K562 (cell line): ENCODE results near the gene ADCY1. TPM values are rescaled to one million over a fixed set of nuclear protein-coding genes. Genes with fewer than 3 reads are reported as not detected.

Source experiments
- ATAC-seq: fragments of 200-7000 bp; cut with Tn5 transposase; 3 replicates; pipeline ENCODE4 v1.9.1; 2020; ENCODE audit warnings: moderate library complexity
- BruUV-seq: library from RNA; stranded (reverse); fragments of 400-500 nt; replicated peaks from 2 replicates; lab custom pipeline; 2021; lab: Mats Ljungman, UMichigan
- CTCF ChIA-PET: fragments of 300-600 bp; formaldehyde crosslinking; extraction: SDS; loops from one replicate; lab custom pipeline; 2021; ENCODE audit warnings: low intra/inter-chr PET ratio; lab: Yijun Ruan, JAX
- POLR2A ChIA-PET: fragments of 300-600, 350-650 bp; sonication (Branson Sonifier 250); formaldehyde crosslinking; extraction: SDS; loops from one replicate; lab custom pipeline; 2021; ENCODE audit warnings: antibody characterized with exemption, inconsistent platforms; lab: Yijun Ruan, JAX
- DNase-seq, 4 experiments: peaks; one replicate each; pipeline versions ENCODE4 v3.0.0 to v3.0.0-alpha.2; 2011 to 2018; ENCODE audit warnings: low spot score in 3 of 4, mixed read lengths in 3 of 4; ENCODE audit errors: extremely low read depth in 1 of 4
- FAIRE-seq: peaks from 2 replicates; lab custom pipeline; 2011; peaks lifted over from hg19 to GRCh38; lab: Jason Lieb, UNC
- H2AFZ ChIP-seq: 2 replicates; pipeline ENCODE4 v1.6.0; 2011; ENCODE audit warnings: low read depth, low read length, control low read depth, inconsistent platforms
- H3K27ac ChIP-seq: fragments of 200-600 bp; 3 replicates; pipeline ENCODE4 v1.8.0; 2011; ENCODE audit warnings: low read depth, mild to moderate bottlenecking, control low read depth, inconsistent platforms, low read length, moderate library complexity, mixed read lengths; ENCODE audit errors: extremely low read depth
- H3K27me3 ChIP-seq, 2 experiments: fragments of 300-600 bp in 1 of 2; 2 replicates in 1 of 2; 3 replicates in 1 of 2; pipeline versions ENCODE4 v1.6.0 to v1.8.0; 2011; ENCODE audit warnings: inconsistent platforms in 2 of 2, low read length in 2 of 2, mild to moderate bottlenecking in 1 of 2, mixed read lengths in 1 of 2, moderate library complexity in 1 of 2; ENCODE audit not compliant: control insufficient read depth in 2 of 2, insufficient read depth in 2 of 2
- H3K36me3 ChIP-seq: fragments of 300-600 bp; 3 replicates; pipeline ENCODE4 v1.8.0; 2011; ENCODE audit warnings: mild to moderate bottlenecking, low read length, inconsistent platforms; ENCODE audit not compliant: control insufficient read depth, insufficient read depth
- H3K4me1 ChIP-seq, 2 experiments: fragments of 200-600 bp in 1 of 2; replicated peaks in 1 of 2; 2 replicates in 1 of 2; 3 replicates in 1 of 2; pipeline versions ENCODE4 v1.5.1 to v1.8.0; 2011; ENCODE audit warnings: inconsistent platforms in 2 of 2, low read length in 2 of 2, mild to moderate bottlenecking in 1 of 2, mixed read lengths in 1 of 2, moderate library complexity in 1 of 2; ENCODE audit not compliant: control insufficient read depth in 2 of 2, insufficient read depth in 2 of 2
- H3K4me2 ChIP-seq: 2 replicates; pipeline ENCODE4 v1.6.1; 2011; ENCODE audit warnings: low read length, control low read depth, inconsistent platforms, mixed read lengths; ENCODE audit not compliant: insufficient read depth
- H3K4me3 ChIP-seq: fragments of 200-600 bp; sonication (generic), shearing (Covaris generic); 2 replicates; pipeline ENCODE4 v1.5.1; 2016; ENCODE audit warnings: control low read depth, inconsistent platforms
- H3K79me2 ChIP-seq: fragments of 200-600 bp; 3 replicates; pipeline ENCODE4 v1.8.0; 2011; ENCODE audit warnings: low read length, inconsistent platforms; ENCODE audit not compliant: control insufficient read depth, insufficient read depth
- H3K9ac ChIP-seq, 2 experiments: 2 replicates each; pipeline versions ENCODE4 v1.6.0 to v1.6.1; 2011; ENCODE audit warnings: low read depth in 2 of 2, low read length in 2 of 2, control low read depth in 1 of 2, inconsistent platforms in 1 of 2, mild to moderate bottlenecking in 1 of 2, mixed read lengths in 1 of 2; ENCODE audit not compliant: insufficient read depth in 1 of 2
- H3K9me1 ChIP-seq: one replicate; pipeline ENCODE4 v1.6.0; 2011; ENCODE audit warnings: inconsistent platforms, mild to moderate bottlenecking, low read length, moderate library complexity; ENCODE audit not compliant: control insufficient read depth, insufficient read depth
- H3K9me3 ChIP-seq: replicated peaks from 2 replicates; pipeline ENCODE4 v1.5.1; 2011; ENCODE audit warnings: low read depth, low read length, inconsistent platforms; ENCODE audit not compliant: control insufficient read depth, insufficient read depth
- H4K20me1 ChIP-seq: replicated peaks from 2 replicates; pipeline ENCODE4 v1.6.1; 2011; ENCODE audit warnings: low read length, inconsistent platforms, mixed read lengths; ENCODE audit not compliant: control insufficient read depth, insufficient read depth
- ARID2 ChIP-seq: fragments of 450-650 bp; IDR thresholded peaks from 2 replicates; pipeline ENCODE4 v1.6.1; 2017; ENCODE audit warnings: antibody characterized with exemption, mild to moderate bottlenecking
- CEBPB ChIP-seq: fragments of 450-650 bp; IDR thresholded peaks from 2 replicates; pipeline ENCODE4 v1.6.1; 2016; ENCODE audit warnings: missing genetic modification characterization, missing compliant biosample characterization
- GABPB2 ChIP-seq: fragments of 250-450 bp; sonication (Bioruptor Pico); conservative IDR thresholded peaks from 2 replicates; pipeline ENCODE4 v1.5.1; 2021; ENCODE audit warnings: mild to moderate bottlenecking
- GTF2F1 ChIP-seq: IDR thresholded peaks from 2 replicates; pipeline ENCODE4 v1.6.1; 2011; ENCODE audit warnings: low read depth, low read length, improper control_type of control experiment
- NFIC ChIP-seq: fragments of 450-650 bp; IDR thresholded peaks from 2 replicates; pipeline ENCODE4 v1.6.1; 2017; ENCODE audit warnings: mild to moderate bottlenecking, inconsistent platforms
- ZBTB8A ChIP-seq: fragments of 450-650 bp; IDR thresholded peaks from 2 replicates; pipeline ENCODE4 v1.6.1; 2018; ENCODE audit warnings: mild to moderate bottlenecking, moderate library complexity; ENCODE audit not compliant: partially characterized antibody
- ZC3H8 ChIP-seq: fragments of 450-650 bp; IDR thresholded peaks from 2 replicates; pipeline ENCODE4 v1.6.1; 2017
- ZFP30 ChIP-seq: fragments of 250-450 bp; sonication (Bioruptor Pico); IDR thresholded peaks from 2 replicates; pipeline ENCODE4 v1.8.0; 2022; ENCODE audit warnings: moderate library complexity, mild to moderate bottlenecking, inconsistent platforms, borderline replicate concordance
- ZNF217 ChIP-seq: sonication (generic); formaldehyde crosslinking; IDR thresholded peaks from 2 replicates; pipeline ENCODE4 v1.8.0; 2022; ENCODE audit warnings: mild to moderate bottlenecking, missing genetic modification reagents
- WGBS: fragments of 100-300 bp; shearing (Covaris generic); methylation state at CpG from one replicate; pipeline ENCODE4 v1.1.6; 2016; ENCODE audit warnings: low coverage, mixed read lengths; ENCODE audit not compliant: insufficient coverage; ENCODE audit errors: missing lambda C conversion rate; 5-methylcytosine and 5-hydroxymethylcytosine counted together
- in situ Hi-C: fragments of 300-500 bp; cut with MboI; formaldehyde crosslinking; loops from 4 replicates; pipeline ENCODE4 v1.15.0; 2018; ENCODE audit warnings: inconsistent platforms, mixed read lengths
- intact Hi-C: fragments of 100-400 bp; cut with micrococcal nuclease; formaldehyde crosslinking; loops from 2 replicates; pipeline ENCODE4 v1.14.2; 2022
- polyA plus RNA-seq, 8 experiments: library from polyadenylated mRNA; depleted of rRNA in 4 of 8; stranded (reverse) in 5 of 8; unstranded in 3 of 8; fragments of >200 nt; fragmentation: Nextera tagmentation in 2 of 8; fragmentation: Illumina TruSeq in 1 of 8; extraction: Ambion mirVana in 2 of 8; extraction: Trizol in 1 of 8; gene quantifications; 2 replicates each; pipeline versions ENCODE4 v1.2.1 to v1.2.3, GENCODE V29; 2011 to 2014; ENCODE audit warnings: inconsistent platforms in 1 of 8, missing spikeins in 1 of 8
- total RNA-seq, 7 experiments: library from RNA; depleted of rRNA in 6 of 7; stranded (reverse); fragments of >200 nt in 6 of 7; fragmentation: Illumina TruSeq in 2 of 7; extraction: Trizol in 2 of 7; gene quantifications; 2 replicates each; pipeline versions ENCODE4 v1.2.1 to v1.2.3, GENCODE V29; 2011 to 2021; ENCODE audit warnings: low replicate concordance in 1 of 7
- TF ChIP-seq, protein P1 (sequence below): sonication (generic); formaldehyde crosslinking; IDR thresholded peaks from 2 replicates; pipeline ENCODE4 v1.8.0; 2022; ENCODE audit warnings: missing genetic modification reagents, mild to moderate bottlenecking, borderline replicate concordance

The ADCY1 gene
- total and polyA plus RNA-seq, 9 of the 15 experiments (the other 6 are each of a cell fraction or from before 2014, with no cell fraction given) = under 0.01 to 0.18 (median 0.10) TPM; not detected in 4

DNA sequence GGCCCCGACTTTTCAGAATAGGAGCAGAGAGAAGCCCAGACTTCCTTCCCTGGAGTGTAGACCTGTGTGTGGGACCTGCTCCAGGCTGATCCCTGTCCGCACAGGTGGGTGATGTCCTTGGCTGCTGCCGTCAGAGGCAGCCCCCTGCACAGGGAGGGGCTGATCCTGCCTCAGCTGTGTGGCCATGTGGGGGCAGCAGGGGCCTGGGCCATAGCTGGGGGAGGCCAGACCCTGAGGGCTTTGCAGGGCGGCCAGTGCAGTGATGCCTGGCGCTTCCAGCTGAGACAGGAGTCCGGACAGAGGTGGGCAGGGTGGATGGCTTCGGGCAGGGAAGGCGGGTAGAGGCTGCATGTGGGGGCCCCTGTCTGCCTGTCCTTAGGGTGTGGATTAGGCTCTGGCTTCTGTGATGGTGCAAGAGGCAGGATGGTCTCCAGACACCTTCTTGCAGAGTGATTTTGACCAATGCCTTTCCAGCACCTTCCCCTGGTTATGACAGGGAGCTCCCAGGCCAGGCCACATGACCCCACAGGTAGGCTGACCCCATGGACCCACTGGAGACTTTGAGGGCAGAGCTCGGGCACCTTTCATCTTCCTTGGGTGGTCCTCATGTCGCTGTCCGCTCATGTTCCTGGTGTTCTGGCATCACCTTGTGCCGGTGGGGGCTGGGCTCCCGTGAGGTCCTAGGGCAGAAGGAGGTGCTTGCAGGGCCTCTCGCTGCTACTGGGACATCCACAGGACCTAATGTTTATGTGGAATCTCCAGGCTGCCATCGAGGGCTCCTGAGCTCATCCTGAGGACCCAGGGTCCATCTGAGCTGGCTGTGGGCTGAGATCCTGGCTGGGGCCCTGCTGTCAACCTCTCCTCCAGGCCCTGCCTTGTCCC, 141.5 kb downstream of the ADCY1 start (continued):
- TF ChIP-seq, protein P1, sequence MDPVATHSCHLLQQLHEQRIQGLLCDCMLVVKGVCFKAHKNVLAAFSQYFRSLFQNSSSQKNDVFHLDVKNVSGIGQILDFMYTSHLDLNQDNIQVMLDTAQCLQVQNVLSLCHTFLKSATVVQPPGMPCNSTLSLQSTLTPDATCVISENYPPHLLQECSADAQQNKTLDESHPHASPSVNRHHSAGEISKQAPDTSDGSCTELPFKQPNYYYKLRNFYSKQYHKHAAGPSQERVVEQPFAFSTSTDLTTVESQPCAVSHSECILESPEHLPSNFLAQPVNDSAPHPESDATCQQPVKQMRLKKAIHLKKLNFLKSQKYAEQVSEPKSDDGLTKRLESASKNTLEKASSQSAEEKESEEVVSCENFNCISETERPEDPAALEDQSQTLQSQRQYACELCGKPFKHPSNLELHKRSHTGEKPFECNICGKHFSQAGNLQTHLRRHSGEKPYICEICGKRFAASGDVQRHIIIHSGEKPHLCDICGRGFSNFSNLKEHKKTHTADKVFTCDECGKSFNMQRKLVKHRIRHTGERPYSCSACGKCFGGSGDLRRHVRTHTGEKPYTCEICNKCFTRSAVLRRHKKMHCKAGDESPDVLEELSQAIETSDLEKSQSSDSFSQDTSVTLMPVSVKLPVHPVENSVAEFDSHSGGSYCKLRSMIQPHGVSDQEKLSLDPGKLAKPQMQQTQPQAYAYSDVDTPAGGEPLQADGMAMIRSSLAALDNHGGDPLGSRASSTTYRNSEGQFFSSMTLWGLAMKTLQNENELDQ (CRISPR knock-in tag) = no peak
- no peak for TF ChIP-seq GABPB2 (CRISPR knock-in tag)
- TF ChIP-seq ZFP30 (CRISPR knock-in tag) = no peak
- TF ChIP-seq, all 486 proteins: peak for 0

DNA sequence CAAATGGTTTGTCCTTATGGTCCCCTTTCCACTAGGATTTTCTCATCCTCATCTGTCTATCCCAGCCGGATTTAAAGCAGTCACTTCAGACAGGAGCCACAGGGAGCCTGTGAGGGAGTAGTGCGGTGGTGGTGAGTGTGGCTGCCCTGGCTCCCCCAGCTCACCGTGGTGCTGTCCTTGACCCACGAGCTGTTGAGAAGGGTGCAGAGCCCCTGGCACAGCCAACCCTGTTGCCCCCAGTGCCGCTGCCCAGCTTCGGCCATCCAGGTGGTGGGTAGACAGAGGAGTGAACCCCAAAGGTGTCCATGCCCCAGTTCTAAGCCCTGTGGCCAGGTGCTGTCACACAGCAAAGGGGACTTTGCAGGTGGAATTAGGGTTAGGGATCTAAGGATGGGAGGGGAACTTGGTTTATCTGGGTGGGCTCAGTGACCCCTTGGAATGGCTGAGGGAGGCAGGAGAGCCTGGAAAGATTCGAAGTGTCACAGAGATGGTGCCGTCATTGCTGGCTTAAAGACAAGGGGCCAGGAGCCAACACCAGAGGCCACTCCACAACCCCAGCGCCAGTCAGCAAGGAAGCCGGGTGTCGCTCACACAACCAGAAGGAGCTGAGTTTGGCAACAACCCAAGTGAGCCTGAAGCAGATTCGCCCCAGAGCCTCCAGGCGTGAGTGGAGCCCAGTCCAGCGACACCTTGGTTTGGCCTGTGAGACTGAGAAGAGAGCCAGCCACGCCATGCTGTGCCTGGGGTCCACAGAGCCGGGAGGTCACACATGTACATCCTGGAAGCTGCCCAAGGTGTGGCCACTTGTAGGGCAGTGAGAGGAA, 142.4 kb downstream of the ADCY1 start:
- peaks cover 3% of the 10 kb centered on the region; the same call in 1 of the 2 replicates for H4K20me1 ChIP-seq
- intact Hi-C loops (no loop called here), in situ Hi-C loops (no loop called here)
- DNase-seq = peak in 1 of 4 experiments; percentile 16
- H3K27ac ChIP-seq = no peak overlapping the region
- H3K4me3 ChIP-seq = no peak overlapping the region
- no peaks in the 10 kb centered on the region for H3K36me3 ChIP-seq
- no peak for FAIRE-seq
- peaks cover 0 to 4% of the 10 kb centered on the region in 2 experiments; a peak in 1 of 5 replicates for H3K4me1 ChIP-seq
- POLR2A ChIA-PET = no interaction called here
- peaks cover 23 to 65% of the 10 kb centered on the region in 2 experiments; a peak in 4 of 5 replicates for H3K27me3 ChIP-seq
- no peak overlapping the region for H2AFZ ChIP-seq
- 2% methylated on average over 16 of the region's 16 CpGs for WGBS
- no peaks in the 10 kb centered on the region for H3K9me1 ChIP-seq
- no TSS peak for BruUV-seq
- no peaks in the 10 kb centered on the region for H3K9me3 ChIP-seq
- no peak overlapping the region; a peak in 1 of 4 replicates for H3K9ac ChIP-seq
- no peak for ATAC-seq
- CTCF ChIA-PET = no interaction called here
- H3K79me2 ChIP-seq = no peaks in the 10 kb centered on the region
- H3K4me2 ChIP-seq = no peak overlapping the region
- TF ChIP-seq CEBPB = no peak
- TF ChIP-seq ZBTB8A = no peak
- peak; percentile 19; the same call in 1 of the 2 replicates for TF ChIP-seq NFIC
- no peak for TF ChIP-seq ZC3H8
- no peak for TF ChIP-seq ARID2
- no peak for TF ChIP-seq ZNF217 (CRISPR knock-in tag)
- no peak for TF ChIP-seq GTF2F1
